Stimulated activated CD4-positive, alpha-beta T cell treated with anti-CD3 and anti-CD28 coated beads, TNF-alpha, amount 100 ng/mL, for 48 hours (primary cell): ENCODE results near the gene WDR27.
"Not testable (repeated sequence)": the region's sequence is repeated elsewhere in the genome, so short reads cannot be mapped to it uniquely, and the experiment has no call there.

ENCODE experiments used
- DNase-seq, 3 donors: peaks; one replicate each; pipeline ENCODE4 v3.0.0-alpha.2; 2020; ENCODE audit warnings: low read depth in 3 of 3

The WDR27 gene

DNA sequence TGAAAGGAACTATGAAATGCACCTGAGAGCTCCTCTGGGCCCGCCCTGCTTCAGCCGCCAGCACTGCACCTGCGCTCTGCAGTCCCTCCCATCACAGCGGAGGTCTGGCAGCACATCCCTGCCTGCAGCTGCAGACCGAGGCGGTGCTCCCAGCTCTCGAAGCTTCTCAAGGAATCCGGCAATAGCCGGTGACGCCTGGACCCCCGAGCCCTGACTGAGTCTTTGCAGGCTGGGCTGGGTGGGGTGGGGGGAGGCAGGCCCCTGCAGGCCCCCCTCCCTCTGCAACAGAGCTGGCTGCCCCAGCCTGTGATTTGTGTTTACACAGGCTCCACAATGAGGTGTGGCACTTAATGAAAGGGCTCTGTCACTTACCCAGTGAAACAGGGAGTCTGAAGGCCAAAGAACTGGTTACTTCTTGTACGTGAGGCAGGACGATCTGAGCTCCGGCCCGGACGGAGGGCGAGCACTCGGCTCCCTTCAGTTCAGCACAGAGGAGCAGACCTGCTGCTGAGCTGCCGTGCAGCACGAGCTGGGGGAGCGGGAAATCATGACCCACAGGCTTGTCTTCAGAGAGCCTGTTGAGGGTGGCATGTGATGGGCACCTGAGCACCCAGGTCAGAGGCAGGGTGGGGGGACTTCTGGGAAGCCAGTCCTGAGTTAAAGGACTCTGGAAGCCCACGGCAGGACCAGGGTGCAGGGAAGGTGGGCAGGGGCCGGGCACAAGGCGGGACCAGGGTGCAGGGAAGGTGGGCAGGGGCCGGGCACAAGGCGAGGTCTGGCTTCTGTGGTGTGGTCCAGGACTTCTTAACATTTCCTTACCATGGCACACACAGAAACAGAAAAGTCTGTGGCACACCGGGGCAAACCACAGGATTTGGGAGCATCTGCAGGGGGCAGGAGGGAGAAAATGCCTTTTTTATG lies 255.9 kb downstream of the WDR27 start:
- no peak for DNase-seq

GRCh38 chr6:169445227-169445626 lies 256.6 kb downstream of the WDR27 start:
- no peak for DNase-seq

GRCh38 chr6:169441292-169441691 lies 260.5 kb downstream of the WDR27 start:
- no peak for DNase-seq

GRCh38 chr6:169439710-169440109 lies 262.1 kb downstream of the WDR27 start:
- no peak for DNase-seq

DNA sequence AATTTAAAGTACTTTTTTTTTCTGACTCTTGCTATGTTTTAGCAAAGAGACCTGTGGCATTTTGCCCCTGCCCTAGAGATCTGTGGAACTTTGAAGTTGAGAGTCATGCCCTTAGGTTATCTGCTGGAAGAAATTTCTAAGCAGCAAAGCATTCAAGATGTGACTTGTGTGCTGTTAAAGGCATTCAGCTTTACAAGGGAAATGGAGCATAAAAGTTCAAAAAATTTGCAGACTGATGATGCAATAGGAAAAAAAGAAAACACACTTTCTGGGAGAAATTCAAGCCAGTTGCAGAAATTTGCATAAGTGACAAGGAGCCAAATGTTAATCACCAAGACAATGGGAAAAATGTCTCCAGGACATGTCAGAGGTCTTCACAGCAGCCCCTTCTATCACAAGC lies 267.3 kb downstream of the WDR27 start:
- not testable (repeated sequence) for DNase-seq

DNA sequence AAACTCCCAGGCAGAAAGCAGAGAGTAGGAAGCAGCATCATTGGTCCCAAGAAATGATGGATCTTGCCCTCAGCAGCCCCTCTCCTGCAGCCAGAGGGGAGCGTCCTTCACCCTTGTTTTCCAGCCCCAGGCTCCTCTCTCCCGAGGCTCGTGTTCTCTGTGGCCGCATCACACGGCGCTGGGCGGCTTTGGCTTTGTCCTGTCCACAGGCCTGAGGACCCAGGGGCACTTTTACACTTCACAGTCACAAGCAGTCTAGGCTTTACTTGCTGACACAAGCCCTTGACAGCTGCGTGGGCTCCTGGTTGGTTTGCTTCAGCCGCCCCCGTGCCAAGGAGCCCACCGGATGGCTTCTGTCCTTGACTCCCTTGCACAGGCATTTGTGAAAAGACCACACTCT lies 272.8 kb downstream of the WDR27 start:
- DNase-seq: no peak

GRCh38 chr6:169428532-169428931 lies 273.3 kb downstream of the WDR27 start:
- no peak for DNase-seq

DNA sequence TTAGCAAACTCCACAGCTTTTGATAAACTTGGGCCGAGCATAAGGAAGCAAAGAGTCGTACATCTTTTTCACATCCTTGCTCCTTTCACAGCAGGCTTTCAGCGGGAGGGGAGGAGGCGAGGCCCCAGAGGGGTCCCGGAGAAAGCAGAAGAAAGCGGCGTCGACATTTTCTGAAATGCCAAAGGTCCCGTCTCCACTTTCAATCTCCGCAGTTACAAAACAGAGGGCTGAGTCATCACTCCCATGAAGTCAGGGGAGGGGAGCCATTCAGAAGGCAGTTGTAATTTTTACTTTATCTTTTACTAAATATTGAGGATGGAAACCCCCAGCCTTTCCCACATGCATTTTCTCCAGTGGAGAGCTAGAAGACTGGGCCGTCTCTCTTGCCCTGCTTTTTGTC lies 274.0 kb downstream of the WDR27 start:
- DNase-seq: no peak

GRCh38 chr6:169426611-169427010 lies 275.2 kb downstream of the WDR27 start:
- DNase-seq: no peak

- DNase-seq: no peak
Measured at GRCh38 chr6:169425628-169426370, 276.0 kb downstream of the WDR27 start.

GRCh38 chr6:169424821-169425240 lies 277.0 kb downstream of the WDR27 start:
- no peak for DNase-seq

GRCh38 chr6:169424149-169424804 lies 277.6 kb downstream of the WDR27 start:
- no peak for DNase-seq

DNA sequence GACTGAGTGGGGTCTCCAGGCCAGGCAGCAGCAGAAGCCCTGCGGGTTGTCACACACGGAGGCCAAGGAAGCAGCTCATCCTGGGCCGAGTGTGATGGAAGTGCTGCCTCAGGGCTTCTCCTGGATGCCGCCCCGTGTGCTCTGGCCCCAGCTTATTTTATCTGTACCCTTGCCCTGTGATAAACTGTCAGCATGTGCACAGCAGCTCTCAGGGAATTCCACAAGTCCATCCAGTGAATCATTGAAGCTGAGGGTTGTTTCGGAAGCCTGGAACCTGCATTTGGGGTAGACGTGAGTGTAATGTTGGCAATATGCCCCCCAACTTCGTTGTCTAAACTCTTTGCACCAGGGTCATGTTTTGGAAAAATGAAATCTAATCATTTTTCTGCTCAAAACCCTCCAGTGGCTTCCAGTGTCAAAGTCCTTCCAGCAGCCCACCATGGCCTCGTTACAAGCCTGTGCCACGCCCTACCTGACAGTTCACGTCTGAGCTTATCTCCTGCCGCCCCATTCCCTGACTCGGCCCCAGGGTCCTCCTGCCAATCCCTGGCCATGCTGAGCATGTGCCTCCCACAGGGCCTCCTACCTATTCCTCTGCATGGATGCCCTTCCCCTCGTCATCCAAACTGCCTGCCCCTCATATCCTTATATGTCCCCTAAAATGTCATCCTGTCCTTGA lies 280.1 kb downstream of the WDR27 start:
- no peak for DNase-seq

DNA sequence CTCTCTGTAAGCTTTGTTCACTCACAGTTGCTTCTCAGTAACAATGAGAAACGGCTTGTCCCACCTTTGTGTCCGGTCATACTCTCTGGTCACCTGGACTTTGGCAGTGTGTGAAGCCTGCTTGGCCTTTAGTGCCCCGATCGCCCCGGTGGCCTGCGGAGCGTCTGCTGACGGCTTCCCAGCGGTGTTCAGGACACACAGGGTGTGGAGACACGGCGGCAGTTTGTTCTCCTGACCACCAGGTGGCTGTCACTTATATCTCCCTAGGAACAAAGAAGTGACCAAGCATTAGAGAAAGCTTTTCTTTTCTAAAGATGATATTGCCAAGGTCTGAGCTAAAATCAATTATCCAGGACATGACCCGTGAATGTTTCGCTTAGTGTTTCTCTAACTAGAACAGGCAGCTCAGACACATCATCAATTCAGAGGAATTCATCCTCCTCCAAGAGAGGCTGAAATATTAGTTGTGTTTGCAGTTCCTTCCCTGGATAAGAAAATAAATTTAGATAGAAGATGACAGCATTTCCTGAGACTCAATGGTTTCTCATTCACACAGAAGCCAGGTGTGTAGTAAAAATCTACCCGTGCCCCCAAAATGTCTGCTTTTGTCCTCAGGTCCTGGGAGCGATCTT lies 280.8 kb downstream of the WDR27 start:
- DNase-seq: peak in 1 of 3 donors; percentile 4

DNA sequence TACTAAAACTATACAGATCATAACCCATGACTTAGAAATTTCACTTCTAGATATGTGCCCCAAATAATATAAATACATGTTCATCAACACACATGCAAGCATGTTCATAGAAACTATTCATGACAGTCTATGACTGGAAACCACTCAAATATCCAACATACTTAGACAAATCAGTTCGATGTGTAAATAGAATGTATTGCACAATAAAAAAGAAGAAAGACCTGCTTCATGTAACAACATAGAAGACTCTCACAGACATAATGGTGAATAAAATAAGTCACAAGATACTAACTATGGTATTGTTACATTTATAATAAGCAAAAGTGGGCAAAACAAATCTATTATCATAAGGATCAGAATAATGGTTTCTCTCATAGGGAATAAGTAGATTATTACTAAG lies 284.7 kb downstream of the WDR27 start:
- DNase-seq: no peak

DNA sequence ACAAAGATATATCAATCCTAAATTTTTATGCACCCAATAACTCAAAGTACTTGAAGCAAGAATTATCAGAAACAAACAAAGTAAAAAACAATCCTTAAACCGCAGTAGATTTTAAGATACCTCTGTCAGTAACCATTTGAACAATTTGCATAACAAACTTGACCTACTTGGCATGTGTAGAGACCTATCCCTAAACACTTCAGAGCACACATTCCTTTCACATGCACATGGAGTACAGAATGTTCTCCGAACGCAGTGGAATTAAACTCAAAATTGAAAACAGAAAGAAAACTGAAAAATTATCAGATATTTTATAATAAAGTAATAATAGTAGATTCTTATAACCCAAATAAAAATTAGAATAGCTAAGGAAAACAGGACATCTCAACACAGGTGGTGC lies 285.6 kb downstream of the WDR27 start:
- DNase-seq: no peak

DNA sequence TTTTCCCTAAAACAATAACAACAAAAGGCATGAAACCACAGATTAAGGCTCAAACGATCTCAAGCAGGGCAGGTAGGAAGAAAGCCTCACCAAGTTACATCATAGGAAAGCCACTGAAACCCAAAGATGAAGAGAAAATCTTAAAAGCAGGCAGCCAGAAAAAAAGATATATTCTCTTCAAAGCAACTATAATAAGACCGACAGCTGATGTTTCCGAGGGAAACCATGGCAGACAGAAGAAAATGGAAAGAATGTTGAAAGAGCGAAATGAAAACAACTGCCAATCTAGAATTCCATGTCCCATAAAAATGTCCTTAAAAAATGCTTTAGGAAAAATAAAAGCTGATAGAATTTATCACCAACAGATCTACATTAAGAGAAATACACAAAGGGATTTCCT lies 286.6 kb downstream of the WDR27 start:
- DNase-seq: no peak

DNA sequence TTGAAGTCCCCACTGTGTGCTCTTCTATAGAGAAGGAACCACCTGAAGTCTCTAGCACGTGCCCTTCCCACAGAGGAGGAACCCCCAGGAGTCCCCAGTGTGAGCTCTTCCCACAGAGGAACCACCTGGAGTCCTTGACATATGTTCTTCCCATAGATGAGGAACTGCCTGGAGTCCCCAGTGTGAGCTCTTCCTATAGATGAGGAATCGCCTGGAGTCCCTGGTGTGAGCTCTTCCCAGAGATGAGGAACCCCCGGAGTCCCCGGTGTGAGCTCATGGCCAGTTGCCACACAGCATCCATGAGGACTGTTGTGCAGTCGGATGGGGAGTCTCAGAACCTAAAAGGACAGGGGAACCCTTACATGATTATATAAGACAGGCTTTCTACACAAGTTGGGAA lies 290.1 kb downstream of the WDR27 start:
- DNase-seq: no peak

DNA sequence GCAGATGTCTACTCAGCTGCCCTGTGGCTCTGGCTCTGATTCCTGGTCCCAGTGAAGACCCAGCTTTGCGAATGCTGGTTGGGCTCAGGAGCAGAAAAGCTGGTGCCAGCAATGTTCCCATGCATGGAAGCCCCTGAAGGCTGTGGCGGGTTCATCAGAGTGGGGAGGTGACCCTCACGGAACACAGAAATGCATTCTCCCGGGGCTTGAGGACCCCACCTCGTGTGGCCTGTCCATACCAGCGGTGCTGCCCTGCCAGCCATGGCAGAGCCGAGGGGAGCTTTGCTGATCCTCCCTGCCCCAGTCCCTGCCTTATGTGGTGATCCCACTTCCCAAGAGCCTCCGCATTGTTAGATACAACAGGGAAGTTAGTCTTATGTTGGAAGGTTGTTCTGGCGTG lies 290.5 kb downstream of the WDR27 start:
- DNase-seq: no peak

DNA sequence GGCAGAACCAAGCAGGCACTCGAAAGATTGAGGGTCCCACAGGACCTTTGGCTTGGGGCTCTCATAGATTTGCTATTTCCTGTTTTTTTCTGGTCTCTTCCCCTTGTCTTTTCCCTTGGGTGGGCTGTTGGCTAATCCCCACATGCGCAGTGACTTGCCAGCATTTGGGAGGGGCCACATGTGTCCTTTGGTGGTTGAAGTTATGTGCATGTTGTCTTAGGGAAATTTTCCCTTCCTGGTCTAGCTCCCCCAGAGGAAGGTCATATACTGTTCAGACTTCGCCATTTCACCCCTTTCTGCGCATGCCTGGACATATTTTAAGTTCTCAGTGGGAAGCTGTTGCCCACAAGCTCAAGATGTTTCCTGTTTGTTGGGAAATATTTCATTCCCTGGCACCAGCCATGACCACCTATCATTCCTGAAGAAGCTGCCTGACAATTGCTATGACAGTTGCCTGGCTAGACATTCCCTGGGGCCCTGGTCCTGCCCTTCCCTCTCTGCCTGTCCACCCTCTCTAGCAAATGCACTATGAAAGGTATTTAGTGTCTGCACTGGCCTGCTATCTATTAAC lies 292.0 kb downstream of the WDR27 start:
- DNase-seq: no peak

- no peak for DNase-seq
Measured at GRCh38 chr6:169407325-169407724, 294.5 kb downstream of the WDR27 start.
